ENCODE results near the gene PRAMEF10. TPM values are rescaled to one million over a fixed set of nuclear protein-coding genes. Genes with fewer than 3 reads are reported as not detected.

PRAMEF10 gene, protein sequence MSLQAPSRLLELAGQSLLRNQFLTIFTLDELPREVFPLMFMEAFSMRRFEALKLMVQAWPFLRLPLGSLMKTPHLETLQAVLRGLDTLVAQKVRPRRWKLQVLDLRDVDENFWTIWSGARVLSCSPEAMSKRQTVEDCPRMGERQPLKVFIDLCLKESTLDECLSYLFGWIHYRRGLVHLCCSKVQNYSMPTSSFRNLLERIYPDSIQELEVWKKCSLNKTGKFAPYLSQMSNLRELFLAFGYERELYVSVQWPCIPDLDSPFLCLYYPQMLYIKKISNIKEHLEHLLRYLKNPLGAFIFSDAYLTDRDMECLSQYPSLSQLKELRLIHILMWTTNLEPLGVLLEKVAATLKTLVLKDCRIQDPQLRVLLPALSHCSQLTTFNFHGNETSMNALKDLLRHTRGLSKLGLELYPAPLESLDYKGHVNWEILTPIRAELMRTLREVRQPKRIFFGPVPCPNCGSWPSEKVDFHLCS
- total RNA-seq, result not detected

DNA sequence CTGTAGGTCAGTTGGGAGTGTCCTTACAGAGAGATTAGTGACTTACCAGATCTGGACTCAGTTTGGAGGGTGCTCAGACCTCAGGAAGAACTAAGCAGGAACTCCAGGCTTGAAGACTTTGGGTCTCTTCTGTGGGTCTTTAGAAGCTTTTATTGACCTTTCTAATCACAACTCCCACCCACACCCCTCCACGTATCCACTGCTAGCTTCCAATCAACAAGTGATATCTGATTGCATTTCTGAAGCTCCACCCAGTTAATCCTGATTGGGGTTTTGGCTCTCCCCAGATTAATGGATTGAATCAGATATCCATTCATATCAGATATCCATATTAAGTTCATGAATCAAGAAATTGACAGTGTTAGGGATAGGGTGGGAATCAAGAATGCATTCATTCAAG is at the start of gene PRAMEF10:
Gene PRAMEF10 (minus strand): TSS at position 101 of the 400 bp plus-strand sequence. CDS start 2,423 bp downstream, outside the sequence.

DNA sequence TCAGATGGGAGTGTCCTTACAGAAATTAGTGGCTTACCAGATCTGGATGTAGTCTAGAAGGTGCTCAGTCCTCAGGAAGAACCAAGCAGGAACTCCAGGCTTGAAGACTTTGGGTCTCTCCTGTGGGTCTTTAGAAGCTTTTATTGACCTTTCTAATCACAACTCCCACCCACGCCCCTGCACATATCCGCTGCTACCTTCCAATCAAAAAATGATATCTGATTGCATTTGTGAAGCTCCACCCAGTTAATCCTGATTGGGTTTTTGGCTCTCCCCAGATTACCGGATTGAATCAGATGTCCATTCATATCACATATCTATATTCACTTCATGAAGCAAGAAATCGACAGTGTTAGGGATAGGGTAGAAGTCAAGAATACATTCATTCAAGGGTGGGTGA is 49.4 kb upstream of the PRAMEF10 start, which contains the start of gene PRAMEF6:
Gene PRAMEF6 (minus strand): TSS at position 101 of the 400 bp plus-strand sequence. CDS start 5,062 bp downstream, outside the sequence.

DNA sequence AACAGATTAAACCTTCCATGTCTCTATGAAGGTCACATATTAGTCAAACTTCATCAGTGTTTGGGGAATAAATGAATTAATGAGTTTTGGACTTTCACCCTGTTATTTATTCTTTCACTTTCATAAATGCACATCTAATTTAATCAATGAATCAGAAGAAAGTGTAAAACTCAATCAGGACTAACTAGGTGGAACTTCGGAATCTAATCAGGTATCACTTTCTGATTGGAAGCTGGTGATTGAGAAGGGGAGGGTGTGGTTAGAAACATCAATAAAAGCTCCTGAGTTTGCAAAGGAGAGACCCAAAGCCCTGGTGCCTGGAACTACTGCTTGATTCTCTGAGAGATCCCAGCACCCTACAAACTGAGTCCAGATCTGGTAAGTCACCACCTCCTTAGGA is 18.2 kb upstream of the PRAMEF10 start, which contains the start of gene PRAMEF7:
Gene PRAMEF7 (plus strand): TSS at position 301 of the 400 bp plus-strand sequence. CDS start 1,083 bp downstream, outside the sequence.

DNA sequence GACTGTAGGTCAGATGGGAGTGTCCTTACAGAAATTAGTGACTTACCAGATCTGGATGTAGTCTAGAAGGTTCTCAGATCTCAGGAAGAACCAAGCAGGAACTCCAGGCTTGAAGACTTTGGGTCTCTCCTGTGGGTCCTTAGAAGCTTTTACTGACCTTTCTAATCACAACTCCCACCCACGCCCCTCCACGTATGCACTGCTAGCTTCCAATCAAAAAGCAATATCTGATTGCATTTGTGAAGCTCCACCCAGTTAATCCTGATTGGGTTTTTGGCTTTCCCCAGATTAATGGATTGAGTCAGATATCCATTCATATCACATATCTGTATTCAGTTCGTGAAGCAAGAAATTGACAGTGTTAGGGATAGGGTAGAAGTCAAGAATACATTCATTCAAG is 12.0 kb downstream of the PRAMEF10 start, which contains the start of gene PRAMEF4:
Gene PRAMEF4 (minus strand): TSS at position 101 of the 400 bp plus-strand sequence. CDS start 2,807 bp downstream, outside the sequence.

DNA sequence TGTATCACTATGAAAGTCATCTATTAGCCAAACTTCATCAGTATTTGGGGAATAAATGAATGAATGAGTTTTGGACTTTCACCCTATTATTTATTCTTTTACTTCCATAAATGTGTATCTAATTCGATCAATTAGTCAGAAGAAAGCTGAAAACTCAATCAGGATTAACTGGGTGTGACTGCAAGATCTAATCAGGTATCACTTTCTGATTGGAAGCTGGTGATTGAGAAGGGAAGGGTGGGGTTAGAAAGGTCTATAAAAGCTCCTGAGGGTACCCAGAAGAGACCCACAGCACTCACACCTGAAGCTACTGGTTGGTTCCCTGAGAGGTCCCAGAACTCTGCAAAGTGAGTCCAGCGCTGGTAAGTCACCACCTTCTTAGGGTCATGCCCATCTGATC is 41.3 kb downstream of the PRAMEF10 start, which contains the start of gene PRAMEF2:
Gene PRAMEF2 (plus strand): TSS at position 301 of the 400 bp plus-strand sequence. CDS start 1,924 bp downstream, outside the sequence.

DNA sequence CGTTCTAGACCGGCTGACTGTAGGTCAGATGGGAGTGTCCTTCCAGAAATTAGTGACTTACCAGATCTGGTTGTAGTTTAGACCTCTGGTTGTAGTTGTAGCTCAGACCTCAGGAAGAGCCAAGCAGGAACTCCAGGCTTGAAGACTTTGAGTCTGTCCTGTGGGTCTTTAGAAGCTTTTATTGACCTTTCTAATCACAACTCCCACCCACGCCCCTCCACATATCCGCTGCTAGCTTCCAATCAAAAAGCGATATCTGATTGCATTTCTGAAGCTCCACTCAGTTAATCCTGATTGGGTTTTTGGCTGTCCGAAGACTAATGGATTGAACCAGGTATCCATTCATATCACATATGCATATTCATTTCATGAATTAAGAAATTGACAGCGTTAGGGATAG is 49.5 kb downstream of the PRAMEF10 start, which contains the start of gene HNRNPCL1:
Gene HNRNPCL1 (minus strand): TSS at position 101 of the 400 bp plus-strand sequence. CDS start 431 bp downstream, outside the sequence.

Small RNA genes within 50 kb of the gene (small RNA-seq; reads per million reads assigned to genes)
- gene RNU6-1072P (ENCODE audit: low replicate concordance), result not detected

Other genes starting within 250 kb of the PRAMEF10 start
- gene AADACL3, start 182.2 kb downstream of the PRAMEF10 start, total RNA-seq, result not detected
- gene CFAP107, start 152.1 kb downstream of the PRAMEF10 start, total RNA-seq, result not detected
- gene PRAMEF12, start 124.5 kb downstream of the PRAMEF10 start, total RNA-seq, result not detected
- gene PRAMEF1, start 106.9 kb downstream of the PRAMEF10 start, total RNA-seq, result not detected
- not detected for gene PRAMEF11, start 66.9 kb downstream of the PRAMEF10 start, total RNA-seq
- gene HNRNPCL1, start 49.5 kb downstream of the PRAMEF10 start, total RNA-seq, result not detected
- not detected for gene PRAMEF2, start 41.2 kb downstream of the PRAMEF10 start, total RNA-seq
- gene PRAMEF4, start 12.1 kb downstream of the PRAMEF10 start, total RNA-seq, result not detected
- gene PRAMEF7, start 18.3 kb upstream of the PRAMEF10 start, total RNA-seq, result not detected
- not detected for gene PRAMEF6, start 49.3 kb upstream of the PRAMEF10 start, total RNA-seq
- gene PRAMEF27, start 158.3 kb upstream of the PRAMEF10 start, total RNA-seq, result not detected
- not detected for gene HNRNPCL3, start 162.5 kb upstream of the PRAMEF10 start, total RNA-seq
- gene PRAMEF25, start 172.5 kb upstream of the PRAMEF10 start, total RNA-seq, result not detected
- gene HNRNPCL2, start 218.6 kb upstream of the PRAMEF10 start, total RNA-seq, result not detected

All from parietal lobe (tissue), 2 donors.